Left kidney (tissue), 8 donors: ENCODE results near the gene KRT35. TPM values are rescaled to one million over a fixed set of nuclear protein-coding genes. Genes with fewer than 3 reads are reported as not detected.

Source experiments
- DNase-seq: peaks from one replicate; pipeline ENCODE4 v3.0.0-alpha.2; 2013
- long read RNA-seq, 8 donors: transcript quantifications; one replicate each; lab custom pipeline, GENCODE V29; 2026
- polyA plus RNA-seq: library from polyadenylated mRNA; unstranded; fragments of 120-200 nt; gene quantifications from one replicate; pipeline ENCODE4 v1.2.1, GENCODE V29; 2013; ENCODE audit not compliant: insufficient read length

Gene KRT35
- not detected for polyA plus RNA-seq
- long read RNA-seq, donor 1 = 0 reads
- long read RNA-seq, donor 2 = 0 reads
- long read RNA-seq, donor 3 = 0 reads
- long read RNA-seq, donor 4 = 0 reads
- long read RNA-seq, donor 5 = 0 reads
- long read RNA-seq, donor 6 = 0 reads
- long read RNA-seq, donor 7 = 0 reads
- long read RNA-seq, donor 8 = 0 reads

DNA sequence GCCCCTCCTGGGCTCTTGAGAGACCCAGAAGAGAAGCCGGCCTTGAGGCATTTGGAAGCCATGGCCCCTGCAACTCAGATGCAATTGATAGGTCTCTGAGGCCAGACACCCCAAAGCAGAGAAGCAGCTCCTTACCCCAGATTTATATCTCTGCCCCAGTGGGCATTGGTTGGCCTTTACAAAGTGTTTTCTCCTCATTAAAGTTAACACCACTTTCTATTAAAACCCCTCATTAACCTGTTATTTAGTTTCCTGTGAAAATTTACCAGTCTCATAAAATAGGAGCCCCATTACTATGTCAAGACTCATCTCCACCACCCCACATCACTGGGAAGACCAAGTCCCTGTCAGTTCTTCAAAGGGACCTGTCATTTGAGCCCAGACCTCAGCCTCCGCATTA, at the start of gene KRT35:
Gene KRT35 (minus strand): TSS at position 116 of the 400 bp plus-strand sequence. CDS start 54 bp downstream, at position 62.
- no peak for DNase-seq

DNA sequence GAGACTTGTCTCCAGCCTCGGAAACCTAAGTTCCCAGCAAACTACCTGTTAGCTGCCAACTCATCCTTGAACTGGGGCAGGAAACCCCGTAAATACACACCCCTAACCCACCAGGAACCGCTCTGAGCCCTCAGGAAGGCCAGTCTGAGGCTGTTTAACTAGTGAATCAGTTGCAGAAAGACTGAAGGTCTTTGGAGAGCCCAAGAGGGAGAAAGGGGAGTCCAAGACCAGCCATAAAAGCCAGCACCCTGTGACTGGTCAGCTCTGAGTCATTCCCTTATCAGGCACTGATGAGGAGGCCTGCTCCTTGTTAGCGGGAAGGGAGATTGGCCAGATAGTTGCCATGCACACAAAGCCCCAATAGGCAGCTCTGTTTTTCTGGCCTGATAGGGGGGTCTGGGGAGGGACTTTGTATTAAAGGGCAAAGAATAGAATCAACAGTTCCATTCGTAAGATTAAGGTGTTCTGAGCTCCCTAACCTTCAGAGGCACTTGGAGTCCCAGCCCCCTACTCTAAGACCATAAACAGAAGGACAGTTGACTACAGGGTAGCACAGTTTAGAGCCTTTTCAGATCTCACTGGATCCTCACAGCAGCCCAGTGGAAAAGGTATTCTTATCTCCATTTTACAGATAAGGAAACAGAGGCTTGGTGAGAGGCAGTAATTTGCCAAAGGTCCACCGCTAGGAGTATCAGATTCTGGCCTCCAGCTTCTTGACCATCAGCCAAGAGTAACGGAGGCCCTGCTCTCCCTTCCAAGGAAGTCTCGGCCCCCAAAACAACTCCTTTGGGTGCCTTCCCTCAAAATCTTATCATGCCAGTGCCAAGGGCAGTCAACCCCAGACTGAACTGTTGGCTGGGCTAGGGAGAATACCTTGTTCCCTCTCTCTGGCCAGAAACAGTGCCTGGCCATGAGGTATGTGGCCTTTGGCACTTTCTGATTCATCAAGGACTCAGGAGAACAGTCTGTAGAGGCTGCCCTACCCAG, 49.4 kb upstream of the KRT35 start:
- no peak for DNase-seq

DNA sequence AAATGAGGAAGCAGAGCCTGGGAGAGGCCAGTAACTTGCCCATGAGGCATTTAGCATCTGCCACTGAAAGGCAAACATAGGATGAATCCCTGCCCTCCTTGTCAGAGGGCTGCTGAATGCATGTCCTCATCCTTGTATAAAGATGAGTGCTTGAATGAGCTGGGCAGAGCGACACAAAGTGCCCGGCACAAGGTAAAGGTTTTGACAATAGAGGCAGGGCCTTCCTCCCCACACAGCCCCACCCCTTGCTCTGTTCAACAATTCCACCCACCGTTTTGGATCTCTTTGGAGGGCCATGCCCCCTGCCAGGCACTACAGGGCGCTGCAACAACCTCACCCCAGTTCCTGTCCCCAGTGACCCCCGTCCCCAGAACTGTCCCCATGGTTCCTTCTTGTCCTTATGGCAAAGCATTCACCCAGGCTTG, 48.6 kb upstream of the KRT35 start:
- DNase-seq = no peak

- DNase-seq = no peak
Measured at GRCh38 chr17:41528959-41529353, 48.0 kb upstream of the KRT35 start.

DNA sequence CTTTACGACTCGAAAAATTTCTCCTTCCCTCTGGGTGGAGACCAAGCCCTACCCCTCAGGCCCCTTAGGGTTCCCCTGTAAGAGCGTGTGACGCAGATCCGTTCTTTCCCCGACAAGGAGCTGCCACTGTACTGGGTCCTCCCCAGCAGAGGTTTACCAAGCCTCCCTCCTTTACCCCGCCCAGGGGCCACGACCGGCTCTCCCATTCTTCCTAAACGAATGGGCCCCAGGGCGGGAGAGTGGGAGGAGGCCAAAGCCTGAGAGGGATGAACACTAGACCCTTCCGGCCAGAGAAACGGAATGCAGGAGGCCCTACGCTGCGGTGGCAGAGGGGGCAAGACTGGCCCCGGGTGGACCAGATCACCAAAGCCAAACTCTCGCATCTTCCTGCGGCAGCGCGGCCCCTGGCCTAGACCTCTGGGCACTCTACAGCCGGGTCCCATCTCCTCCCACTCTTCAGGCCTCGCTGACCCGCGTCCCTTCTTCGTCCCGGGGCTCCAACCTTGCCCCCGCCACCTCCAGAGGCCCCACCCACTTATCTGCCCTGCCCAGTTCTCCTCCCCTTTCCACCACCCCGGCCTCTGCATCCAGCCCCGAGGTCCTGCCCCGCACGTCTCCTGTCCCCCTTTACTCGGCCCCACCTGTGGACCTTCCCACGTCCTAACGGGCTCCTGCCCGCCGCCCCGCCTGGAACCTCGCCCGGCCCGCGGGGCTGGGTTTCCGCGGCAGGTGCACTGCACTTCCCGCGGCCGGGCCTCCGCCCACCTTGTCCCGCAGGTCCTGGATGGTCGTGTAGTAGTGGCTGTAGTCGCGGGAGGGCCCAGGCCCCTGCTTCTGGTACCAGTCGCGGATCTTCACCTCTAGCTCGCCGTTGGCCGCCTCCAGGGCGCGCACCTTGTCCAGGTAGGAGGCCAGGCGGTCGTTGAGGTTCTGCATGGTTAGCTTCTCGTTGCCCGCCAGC, 46.4 kb upstream of the KRT35 start:
- no peak for DNase-seq

GRCh38 chr17:41524261-41524660, 43.3 kb upstream of the KRT35 start:
- no peak for DNase-seq

DNA sequence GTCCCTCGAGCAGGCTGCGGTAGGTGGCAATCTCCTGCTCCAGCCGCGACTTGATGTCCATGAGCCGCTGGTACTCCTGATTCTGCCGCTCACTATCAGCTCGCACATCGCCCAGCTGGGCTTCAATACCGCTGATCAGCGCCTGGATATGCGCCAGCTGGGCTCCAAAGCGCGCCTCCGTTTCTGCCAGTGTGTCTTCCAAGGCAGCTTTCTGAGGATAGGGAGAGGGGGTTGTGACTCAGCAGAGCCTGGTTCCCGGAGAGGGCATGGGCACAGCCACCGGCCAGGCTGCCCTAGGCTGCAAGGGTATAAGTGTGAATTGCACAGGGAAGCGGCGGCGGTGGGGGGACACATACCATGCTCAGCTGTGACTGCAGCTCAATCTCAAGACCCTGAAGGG, 42.8 kb upstream of the KRT35 start:
- no peak for DNase-seq

- DNase-seq = no peak
Measured at GRCh38 chr17:41523225-41523593, 42.3 kb upstream of the KRT35 start.

DNA sequence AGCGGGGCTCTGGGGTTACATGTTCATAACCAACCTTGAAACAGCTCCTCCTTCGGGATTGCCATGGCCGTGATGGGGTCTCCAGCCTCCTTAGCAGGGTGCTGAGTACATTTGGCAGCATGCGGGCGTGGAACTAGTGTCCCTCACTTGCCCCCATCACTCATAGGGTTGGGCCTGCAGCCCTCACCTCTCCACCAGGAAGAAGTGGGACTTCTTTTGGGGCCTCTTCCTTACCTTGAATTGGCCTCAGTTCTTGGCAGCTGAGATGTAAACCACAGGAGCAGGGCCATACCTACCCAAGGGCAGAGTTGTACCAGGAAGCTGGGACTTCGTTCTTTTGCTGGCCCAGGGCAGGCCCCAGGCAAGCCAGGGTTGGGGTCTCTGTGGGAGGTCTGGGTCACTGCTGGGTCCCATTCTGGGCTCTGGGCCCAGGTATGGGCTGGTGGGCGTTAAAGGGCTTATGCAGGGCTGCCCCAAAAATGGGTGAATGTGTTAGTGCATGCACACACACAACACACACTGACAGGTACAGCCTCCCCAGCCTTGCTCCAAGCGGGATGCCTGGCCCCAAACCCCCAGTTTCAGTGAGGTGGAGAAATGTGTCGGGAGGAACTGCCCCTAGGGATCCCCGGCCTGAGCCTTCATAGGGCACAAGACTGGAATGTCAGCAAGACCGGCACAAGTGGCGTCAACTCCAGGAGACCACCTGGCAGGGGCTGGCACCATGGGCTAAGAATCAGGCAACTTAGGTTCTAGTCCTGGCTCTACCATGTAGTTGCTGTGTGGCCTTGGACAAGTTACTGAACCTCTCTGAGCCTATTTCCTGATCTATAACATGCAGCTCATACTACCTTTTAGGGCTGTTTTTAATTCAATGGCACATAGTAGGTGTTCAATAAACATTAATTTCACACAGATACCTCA, 41.6 kb upstream of the KRT35 start:
- no peak for DNase-seq

- no peak for DNase-seq
Measured at GRCh38 chr17:41521574-41522261, 40.8 kb upstream of the KRT35 start.

- no peak for DNase-seq
Measured at GRCh38 chr17:41520821-41521521, 40.0 kb upstream of the KRT35 start.

DNA sequence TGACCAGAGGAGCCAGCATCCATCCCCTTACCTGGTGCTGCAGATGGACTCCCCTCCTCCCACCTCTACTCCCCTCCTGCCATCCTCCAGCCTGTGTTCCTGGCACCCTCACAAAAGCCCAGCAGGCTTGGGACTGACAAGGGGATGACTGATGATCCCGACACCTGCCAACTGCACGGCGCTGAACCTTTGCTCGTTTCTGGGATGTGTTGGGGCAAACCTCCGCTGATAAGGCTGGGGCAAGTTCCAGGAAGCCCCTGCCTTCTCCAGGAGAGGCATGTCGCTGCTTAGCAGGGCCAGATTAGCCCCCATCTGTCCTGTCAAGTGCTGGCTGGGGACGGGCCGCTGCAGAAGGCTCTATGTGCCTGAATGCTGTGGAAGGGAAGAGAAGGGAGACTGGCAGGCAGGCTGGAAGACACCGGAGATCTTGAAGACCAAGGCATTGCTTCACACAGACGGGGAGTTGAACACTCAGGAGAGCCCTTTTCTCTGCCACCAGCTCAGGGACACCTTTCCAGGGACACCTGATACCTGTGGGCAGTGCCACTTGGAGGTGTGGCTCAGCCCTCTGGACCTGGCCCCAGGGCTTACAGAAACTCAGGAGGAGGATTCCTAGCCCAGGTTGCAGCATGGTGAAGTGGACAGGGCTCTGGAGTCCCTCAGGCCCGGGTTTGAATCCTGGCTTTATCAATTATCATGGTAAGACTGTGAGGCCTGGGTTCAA, 38.7 kb upstream of the KRT35 start:
- no peak for DNase-seq

- no peak for DNase-seq
Measured at GRCh38 chr17:41518789-41519449, 38.0 kb upstream of the KRT35 start, which contains the start of gene KRT15. Gene KRT15 (minus strand): TSS chr17:41518890. CDS start chr17:41518827, 63 bp downstream.

GRCh38 chr17:41518031-41518430, 37.1 kb upstream of the KRT35 start:
- no peak for DNase-seq

GRCh38 chr17:41516830-41517283, 35.9 kb upstream of the KRT35 start:
- DNase-seq = no peak

DNA sequence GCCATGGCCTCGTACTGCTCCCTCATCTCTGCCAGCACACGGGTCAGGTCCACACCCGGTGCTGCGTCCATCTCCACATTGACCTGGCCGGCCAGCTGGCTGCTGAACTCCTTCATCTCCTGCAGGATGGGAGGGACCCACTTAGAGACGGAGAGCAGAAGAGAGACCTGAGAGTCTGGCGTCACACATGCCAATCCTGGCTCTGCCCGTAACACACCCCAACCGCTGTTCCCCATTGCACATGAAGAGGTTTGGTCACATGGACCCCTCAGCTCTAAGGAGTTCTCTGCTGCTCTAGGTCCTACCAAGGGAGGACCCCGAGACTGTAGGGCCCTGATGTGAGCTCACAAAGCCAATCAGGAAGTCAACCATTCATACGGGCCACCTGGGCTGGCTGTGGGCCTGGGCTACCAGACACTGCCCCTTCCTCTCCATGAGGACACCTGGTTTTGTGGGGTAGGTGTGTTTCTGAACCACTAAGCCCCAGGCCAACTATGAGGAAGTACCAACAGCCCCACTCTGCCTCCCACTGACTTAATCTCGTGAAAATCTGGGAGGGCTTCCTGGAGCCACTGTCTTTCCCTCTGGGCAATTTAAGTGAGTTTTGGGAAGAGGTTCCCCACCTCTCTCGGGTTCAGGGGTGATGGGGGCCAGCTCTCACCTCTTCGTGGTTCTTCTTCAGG, 35.3 kb upstream of the KRT35 start:
- DNase-seq = no peak

- no peak for DNase-seq
Measured at GRCh38 chr17:41513168-41513547, 32.2 kb upstream of the KRT35 start.
